ENCODE results near the gene MAP3K12.

Gene MAP3K12

DNA sequence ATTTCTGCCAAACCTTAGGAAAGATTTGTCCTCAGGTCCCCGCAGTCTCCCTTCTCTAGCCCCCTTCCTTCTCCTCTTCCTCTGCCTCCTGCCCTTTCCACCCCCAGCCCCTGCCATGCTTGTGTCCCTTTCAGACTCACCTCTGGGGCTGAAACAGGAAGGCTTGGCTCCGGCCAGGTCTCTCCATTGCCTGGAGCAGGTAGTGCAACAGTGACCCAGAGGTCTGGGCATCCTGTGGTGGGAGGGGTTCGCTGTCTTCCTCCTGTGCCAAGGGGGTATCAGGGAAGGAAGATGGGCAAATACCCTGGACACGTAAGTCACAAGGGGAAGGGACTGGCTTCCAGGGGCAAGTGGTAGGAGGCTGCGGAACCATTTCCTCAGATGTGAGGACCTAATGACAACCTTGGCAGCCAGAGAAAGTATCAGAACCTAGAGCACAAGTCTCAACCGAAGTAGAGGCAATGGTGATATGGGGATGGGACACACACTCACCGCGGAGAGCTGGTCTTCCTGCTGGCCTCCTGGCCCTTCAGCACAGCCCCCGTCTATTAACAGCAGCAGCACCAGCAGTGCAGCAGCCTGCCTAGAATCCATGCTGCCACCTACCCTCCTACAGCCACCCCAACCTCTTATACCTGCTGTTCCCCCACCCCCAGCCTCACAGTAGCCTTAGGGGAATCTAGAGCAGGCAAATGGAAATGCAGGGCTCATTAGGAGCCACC is 7.8 kb upstream of the MAP3K12 start, which contains the start of gene NPFF:
TSS of gene NPFF (minus strand) at position 604 of the 722 bp plus-strand sequence. CDS start at position 594, 10 bp downstream.
- DNase-seq: no peak

GRCh38 chr12:53506450-53506785 is 7.2 kb upstream of the MAP3K12 start:
- no peak for DNase-seq

DNA sequence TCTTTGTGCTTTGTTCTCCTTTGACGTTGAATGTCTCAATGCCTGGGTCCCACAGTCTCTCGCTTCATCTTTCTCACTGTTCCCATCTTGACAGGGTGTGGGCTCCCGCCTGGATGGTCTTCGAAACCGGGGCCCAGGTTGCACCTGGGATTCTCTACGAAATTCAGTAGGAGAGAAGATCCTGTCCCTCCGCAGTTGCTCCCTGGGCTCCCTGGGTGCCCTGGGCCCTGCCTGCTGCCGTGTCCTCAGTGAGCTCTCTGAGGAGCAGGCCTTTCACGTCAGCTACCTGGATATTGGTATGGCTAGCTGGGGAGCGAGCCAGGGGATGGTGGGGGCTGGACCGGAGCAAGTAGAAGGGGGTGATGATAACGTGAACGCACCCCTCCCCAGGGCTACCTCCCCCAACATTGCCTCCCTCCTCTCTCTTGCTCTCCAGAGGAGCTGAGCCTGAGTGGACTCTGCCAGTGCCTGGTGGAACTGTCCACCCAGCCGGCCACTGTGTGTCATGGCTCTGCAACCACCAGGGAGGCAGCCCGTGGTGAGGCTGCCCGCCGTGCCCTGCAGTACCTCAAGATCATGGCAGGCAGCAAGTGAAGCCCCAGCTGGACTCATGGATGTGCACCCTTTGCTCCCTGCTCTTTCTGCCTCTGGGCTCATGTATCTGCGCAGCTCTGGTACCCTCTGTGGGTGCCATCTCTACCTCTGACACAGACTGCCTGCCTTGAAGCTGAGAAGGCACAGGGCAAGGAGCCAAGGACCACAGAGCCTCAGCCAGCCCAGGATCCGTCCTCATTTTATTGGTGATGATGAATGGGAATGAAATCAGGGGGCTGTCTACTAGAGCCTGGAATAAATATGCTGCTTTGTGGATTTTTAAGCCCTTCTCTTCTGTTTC is 6.5 kb upstream of the MAP3K12 start:
- no peak for DNase-seq

GRCh38 chr12:53505086-53505485 is 5.8 kb upstream of the MAP3K12 start:
- DNase-seq: no peak

- DNase-seq: no peak
These were observed 5.0 kb upstream of the MAP3K12 start for GRCh38 chr12:53504004-53504920.

DNA sequence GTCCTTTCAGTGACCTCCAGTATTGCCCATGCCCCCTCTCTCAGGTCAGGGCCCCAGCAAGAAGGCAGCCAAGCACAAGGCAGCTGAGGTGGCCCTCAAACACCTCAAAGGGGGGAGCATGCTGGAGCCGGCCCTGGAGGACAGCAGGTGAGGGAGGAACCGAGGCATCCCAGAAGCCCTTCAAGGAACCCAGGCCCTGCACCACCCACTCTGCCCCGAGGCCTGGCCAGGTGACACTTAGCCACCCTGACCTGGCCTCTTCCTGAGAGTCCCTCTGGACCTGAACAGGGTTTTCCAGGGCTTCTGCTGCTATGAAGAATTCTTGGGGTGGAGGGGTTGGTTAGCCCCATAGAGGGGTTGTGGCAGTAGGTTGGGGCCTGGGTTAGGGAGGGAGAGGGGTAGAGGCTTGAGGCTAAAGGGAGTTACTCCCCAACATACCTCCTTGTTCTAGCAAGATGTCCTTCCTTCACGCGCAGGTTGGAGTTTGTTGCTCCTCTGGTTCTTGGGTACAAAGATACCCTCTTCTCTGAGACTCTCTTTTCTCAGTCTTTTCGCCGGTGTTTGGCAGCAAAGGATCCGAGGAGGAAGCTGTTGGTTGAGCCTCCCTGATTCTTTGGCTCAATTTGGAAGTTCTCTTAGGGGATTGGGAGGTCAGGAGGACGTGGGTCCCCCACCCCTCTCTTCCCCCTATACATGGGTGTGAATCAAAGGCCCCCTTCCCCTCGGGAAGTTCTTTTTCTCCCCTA is 3.9 kb upstream of the MAP3K12 start:
- DNase-seq: no peak

- no peak for DNase-seq
These were observed 3.1 kb upstream of the MAP3K12 start for GRCh38 chr12:53502331-53502730.

- no peak for DNase-seq
These were observed 2.4 kb upstream of the MAP3K12 start for GRCh38 chr12:53501615-53502181.

DNA sequence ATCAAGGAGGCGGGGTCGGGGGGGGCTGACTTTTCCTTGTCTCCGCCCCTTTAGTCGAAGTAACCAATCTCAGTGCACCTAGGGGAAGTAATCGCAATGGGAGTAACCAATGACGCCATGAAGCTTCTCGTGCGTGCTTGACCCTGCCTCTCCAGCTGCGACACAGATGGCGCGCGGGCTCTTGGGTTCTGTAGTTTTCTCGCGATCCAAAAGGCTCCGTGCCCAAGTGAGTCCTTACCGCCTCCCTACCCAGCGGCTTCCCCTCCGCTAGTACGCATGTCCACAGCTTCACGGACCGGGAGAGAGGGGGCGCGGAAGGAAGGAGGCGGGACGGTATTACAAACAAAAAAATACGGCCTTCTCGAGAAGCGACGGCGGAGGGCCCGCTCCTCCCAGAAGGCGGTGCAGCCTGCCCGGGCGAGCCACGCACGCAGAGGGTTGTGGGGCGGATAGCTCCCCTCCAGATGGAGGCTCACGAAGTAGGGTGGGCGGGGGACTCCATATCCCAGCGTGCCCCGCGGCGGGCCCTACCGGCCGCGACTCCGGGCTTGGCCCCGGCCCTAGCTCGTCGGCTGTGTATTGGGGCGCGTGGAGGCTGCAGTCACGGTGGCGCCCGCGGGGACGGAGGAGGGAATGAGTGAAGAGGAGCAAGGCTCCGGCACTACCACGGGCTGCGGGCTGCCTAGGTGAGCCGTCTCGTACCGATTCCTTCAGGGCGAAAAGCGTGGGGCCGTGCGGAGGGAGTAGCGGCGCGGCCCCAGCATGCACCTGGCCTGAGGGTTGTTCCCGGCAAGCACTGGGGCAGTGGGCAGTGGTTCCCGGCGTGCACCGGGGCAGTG is 1.7 kb upstream of the MAP3K12 start, which contains the start of gene TARBP2:
TSS of gene TARBP2 (plus strand) at position 508 of the 839 bp plus-strand sequence. CDS start at position 634, 126 bp downstream.
- DNase-seq: peak; percentile 95

DNA sequence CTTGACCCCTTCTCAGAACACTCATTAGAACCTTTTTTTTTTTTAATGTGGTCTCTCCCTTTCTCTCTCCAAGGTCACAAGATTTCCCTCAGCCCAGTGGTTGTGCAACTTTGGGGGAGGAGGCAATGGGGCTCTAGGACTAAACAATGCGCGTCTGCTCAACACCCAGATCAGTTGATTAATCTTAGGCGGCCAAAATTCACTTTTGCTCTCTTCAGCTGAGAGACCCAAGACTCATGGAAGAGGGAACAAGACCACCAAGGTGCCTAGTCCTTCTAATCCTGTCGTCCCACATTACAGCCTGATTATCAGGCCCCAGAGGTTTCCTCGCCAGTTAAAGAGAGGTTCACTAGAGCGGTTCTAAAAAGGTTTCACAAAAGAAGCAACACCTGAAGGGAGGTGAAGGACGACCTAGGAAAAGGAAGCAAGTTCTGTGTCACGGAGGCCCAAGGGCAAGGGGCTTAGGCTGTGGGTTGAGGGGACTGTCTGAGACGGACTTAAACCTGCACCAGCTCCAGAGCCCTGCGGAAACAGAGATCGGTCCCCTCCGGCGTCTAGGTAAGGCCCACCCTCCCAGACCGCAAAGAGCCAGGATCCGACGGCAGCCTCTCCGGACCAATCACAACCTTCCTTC is 1.0 kb upstream of the MAP3K12 start:
- no peak for DNase-seq

DNA sequence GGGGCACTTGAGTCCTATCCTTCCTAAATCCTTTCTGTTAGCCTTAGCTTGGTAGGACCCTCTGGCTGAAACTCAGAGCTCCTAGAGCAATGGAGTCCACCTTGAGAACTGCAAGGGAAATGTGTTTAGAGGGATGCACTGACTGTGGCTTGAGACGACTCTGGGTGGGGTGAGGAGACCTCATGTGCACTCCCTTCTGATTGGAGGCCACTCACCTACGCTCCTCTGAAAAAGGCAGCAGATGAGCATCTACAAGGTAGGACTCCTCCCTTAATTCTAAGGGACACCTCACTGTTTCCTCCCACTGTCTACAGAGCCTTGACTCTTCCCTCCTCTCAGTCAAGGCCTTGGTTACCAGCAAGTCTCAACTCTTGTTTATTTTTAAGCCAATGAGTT is 1.0 kb downstream of the MAP3K12 start:
- DNase-seq: no peak

DNA sequence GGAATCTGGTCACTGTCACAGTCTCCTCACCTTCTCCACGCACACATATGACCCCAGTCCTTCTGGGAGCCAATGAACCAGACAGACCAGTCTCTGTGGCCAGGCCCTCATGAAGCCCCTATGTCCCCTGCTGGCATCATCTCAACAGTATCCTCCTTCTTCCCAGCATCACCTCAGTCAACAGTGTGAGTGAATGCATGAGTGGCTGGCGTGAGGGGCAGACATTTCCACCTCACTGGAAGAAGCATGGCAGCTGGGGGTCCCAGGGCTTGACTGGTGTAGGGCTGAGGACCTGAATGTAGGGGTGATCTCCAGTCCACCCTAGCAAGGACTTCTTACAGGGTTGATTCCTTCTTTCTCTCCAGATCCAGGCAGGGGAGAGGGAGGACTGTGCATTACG is 1.8 kb downstream of the MAP3K12 start:
- DNase-seq: no peak

DNA sequence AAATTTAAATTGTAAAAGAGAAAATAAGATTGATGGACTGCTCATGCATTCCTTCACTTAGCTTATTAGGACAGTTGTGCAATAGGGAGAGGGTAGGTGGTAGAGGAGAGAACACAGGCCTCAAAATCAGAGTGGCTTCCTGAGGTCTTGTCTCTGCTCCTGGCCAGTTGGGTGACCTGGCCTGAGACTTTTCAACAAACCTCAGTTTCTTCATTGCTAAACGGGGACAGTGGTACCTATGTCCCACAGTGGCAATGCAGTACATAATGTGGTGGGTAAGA is 2.6 kb downstream of the MAP3K12 start:
- no peak for DNase-seq

DNA sequence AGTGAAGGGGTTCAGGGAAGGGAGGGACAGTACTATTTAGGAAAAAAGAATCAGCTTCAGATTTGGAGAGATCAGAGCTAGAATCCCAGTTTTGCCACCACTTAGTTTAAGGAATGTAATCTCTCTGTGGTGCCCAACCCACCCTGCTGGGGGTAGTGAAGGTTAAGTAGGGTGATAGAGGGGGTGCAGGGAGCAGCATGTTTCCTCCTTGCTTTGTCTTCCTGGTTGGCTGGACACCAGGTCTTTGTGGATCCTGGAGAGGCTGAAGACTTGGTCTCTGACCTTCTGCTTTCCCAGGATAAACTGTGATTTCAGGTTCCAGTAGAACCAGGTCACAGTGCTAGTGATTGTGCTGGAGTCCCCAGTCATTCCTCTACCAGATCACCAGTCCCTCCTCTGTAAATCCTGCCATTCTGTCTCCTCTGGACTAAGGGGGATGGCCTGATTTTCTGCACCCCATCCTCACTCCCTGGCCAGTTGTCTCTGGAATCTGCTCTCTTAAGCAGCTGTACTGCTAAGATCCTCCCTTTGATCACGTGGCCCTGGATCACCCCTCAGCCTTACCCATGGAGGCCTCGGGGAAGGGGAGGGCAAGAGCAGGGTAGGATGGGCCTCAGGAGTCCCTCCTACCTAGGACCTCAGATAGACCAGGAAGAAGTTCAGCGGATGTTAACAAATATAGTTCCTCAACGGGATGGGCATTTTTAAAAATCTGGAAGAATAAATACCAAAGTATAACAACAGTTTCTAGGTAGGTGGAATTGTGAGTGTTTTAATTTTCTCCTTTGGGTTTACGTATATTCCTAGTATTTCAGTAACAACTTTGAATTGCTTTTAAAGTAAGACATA is 3.1 kb downstream of the MAP3K12 start:
- DNase-seq: no peak

- no peak for DNase-seq
These were observed 5.5 kb downstream of the MAP3K12 start for GRCh38 chr12:53493610-53494391.

- DNase-seq: peak; percentile 75
These were observed 6.2 kb downstream of the MAP3K12 start for GRCh38 chr12:53492830-53493609.

DNA sequence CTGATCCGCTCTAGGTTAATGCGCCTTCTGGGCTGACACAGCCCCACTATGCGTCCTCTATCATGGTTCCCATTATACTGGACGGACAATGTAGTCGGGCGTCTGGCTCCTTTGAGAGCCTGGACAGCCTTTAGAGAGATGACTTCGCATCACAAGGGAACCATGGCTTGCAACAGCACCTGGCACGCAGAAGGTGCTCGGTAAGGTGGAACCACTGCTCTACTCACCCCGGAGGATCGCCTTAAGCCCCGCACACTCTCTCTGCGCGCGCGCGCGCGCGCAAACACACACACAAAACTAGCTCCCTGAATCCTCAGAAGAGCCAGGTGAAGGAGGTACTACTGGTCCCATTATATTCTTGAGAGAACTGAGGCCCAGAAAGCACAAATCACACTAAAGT is 7.1 kb downstream of the MAP3K12 start:
- DNase-seq: no peak
